H7 (cell line): Measurements from ENCODE around the gene IZUMO4. TPM values are rescaled to one million over a fixed set of nuclear protein-coding genes. Genes with fewer than 3 reads are reported as not detected.
A peak's percentile ranks its signal among the peaks of the same experiment; 100 is the strongest.
"Not testable (repeated sequence)": the region's sequence is repeated elsewhere in the genome, so short reads cannot be mapped to it uniquely, and the experiment has no call there.

ENCODE experiments used
- DNase-seq: peaks from one replicate; pipeline ENCODE4 v3.0.0; 2012
- H3K27me3 ChIP-seq: 2 replicates; pipeline ENCODE4 v1.6.0; 2011; ENCODE audit warnings: mild to moderate bottlenecking, low read length; ENCODE audit not compliant: control insufficient read depth, insufficient read depth
- H3K36me3 ChIP-seq: replicated peaks from 2 replicates; pipeline ENCODE4 v1.5.1; 2011; ENCODE audit warnings: low read length; ENCODE audit not compliant: control insufficient read depth, insufficient read depth
- H3K4me3 ChIP-seq: 2 replicates; pipeline ENCODE4 v1.5.1; 2011; ENCODE audit warnings: low read depth, mild to moderate bottlenecking, control low read depth, low read length, moderate library complexity; ENCODE audit not compliant: insufficient read depth
- total RNA-seq: library from RNA; depleted of rRNA; stranded (reverse); fragments of >200 nt; shearing (Covaris generic); gene quantifications from 2 replicates; pipeline ENCODE4 v1.2.3, GENCODE V29; 2014

IZUMO4 gene
- total RNA-seq, 1 experiment from 2014 or later, result 0.80 TPM

- H3K36me3 ChIP-seq, result peaks cover 63% of the 10 kb centered on the region
- H3K27me3 ChIP-seq, result no peaks in the 10 kb centered on the region
- DNase-seq, result no peak
- H3K4me3 ChIP-seq, result no peak overlapping the region
Observed at GRCh38 chr19:2117215-2117960, 20.7 kb downstream of the IZUMO4 start.

GRCh38 chr19:2118438-2118837 is 21.7 kb downstream of the IZUMO4 start:
- Histone ChIP-seq H3K27me3 (no peaks in the 10 kb centered on the region), H3K4me3 (no peak overlapping the region), H3K36me3 (peaks cover 66% of the 10 kb centered on the region)
- no peak for DNase-seq

GRCh38 chr19:2119921-2120785 is 23.4 kb downstream of the IZUMO4 start:
- no peak for DNase-seq
- no peaks in the 10 kb centered on the region for H3K27me3 ChIP-seq
- H3K36me3 ChIP-seq, result peaks cover 53% of the 10 kb centered on the region
- no peak overlapping the region for H3K4me3 ChIP-seq

- H3K27me3 ChIP-seq, result no peaks in the 10 kb centered on the region
- no peak for DNase-seq
- H3K36me3 ChIP-seq, result peaks cover 49% of the 10 kb centered on the region
- no peak overlapping the region for H3K4me3 ChIP-seq
Observed at GRCh38 chr19:2120821-2121220, 24.1 kb downstream of the IZUMO4 start.

- no peaks in the 10 kb centered on the region for H3K27me3 ChIP-seq
- no peak overlapping the region for H3K4me3 ChIP-seq
- H3K36me3 ChIP-seq, result peaks cover 48% of the 10 kb centered on the region
- DNase-seq, result no peak
Observed at GRCh38 chr19:2121416-2122051, 24.8 kb downstream of the IZUMO4 start.

- Histone ChIP-seq H3K36me3 (peaks cover 41% of the 10 kb centered on the region), H3K4me3 (no peak overlapping the region), H3K27me3 (no peaks in the 10 kb centered on the region)
- no peak for DNase-seq
Observed at GRCh38 chr19:2122251-2122650, 25.5 kb downstream of the IZUMO4 start.

GRCh38 chr19:2122982-2123381 is 26.3 kb downstream of the IZUMO4 start:
- H3K27me3 ChIP-seq, result no peaks in the 10 kb centered on the region
- H3K36me3 ChIP-seq, result peaks cover 37% of the 10 kb centered on the region
- no peak for DNase-seq
- H3K4me3 ChIP-seq, result no peak overlapping the region

- no peak overlapping the region for H3K4me3 ChIP-seq
- H3K27me3 ChIP-seq, result no peaks in the 10 kb centered on the region
- peak; percentile 93 for DNase-seq
- peaks cover 29% of the 10 kb centered on the region for H3K36me3 ChIP-seq
Observed at GRCh38 chr19:2123682-2124387, 27.1 kb downstream of the IZUMO4 start.

GRCh38 chr19:2126879-2127518 is 30.3 kb downstream of the IZUMO4 start:
- Histone ChIP-seq H3K27me3 (no peaks in the 10 kb centered on the region), H3K4me3 (no peak overlapping the region), H3K36me3 (peaks cover 27% of the 10 kb centered on the region)
- no peak for DNase-seq

- H3K27me3 ChIP-seq, result no peaks in the 10 kb centered on the region
- no peak overlapping the region for H3K4me3 ChIP-seq
- peaks cover 26% of the 10 kb centered on the region for H3K36me3 ChIP-seq
- no peak for DNase-seq
Observed at GRCh38 chr19:2127758-2128157, 31.0 kb downstream of the IZUMO4 start.

GRCh38 chr19:2128252-2128651 is 31.5 kb downstream of the IZUMO4 start:
- peaks cover 25% of the 10 kb centered on the region for H3K36me3 ChIP-seq
- not testable (repeated sequence) for DNase-seq

GRCh38 chr19:2129022-2129421 is 32.3 kb downstream of the IZUMO4 start:
- H3K27me3 ChIP-seq, result no peaks in the 10 kb centered on the region
- DNase-seq, result no peak
- H3K36me3 ChIP-seq, result peaks cover 23% of the 10 kb centered on the region
- no peak overlapping the region for H3K4me3 ChIP-seq

More at GRCh38 chr19:2128252-2128651, 31.5 kb downstream of the IZUMO4 start:
- H3K27me3 ChIP-seq, H3K4me3 ChIP-seq: not testable (repeated sequence)

- Histone ChIP-seq H3K4me3 (no peak overlapping the region), H3K36me3 (peaks cover 23% of the 10 kb centered on the region), H3K27me3 (no peaks in the 10 kb centered on the region)
- no peak for DNase-seq
Observed at GRCh38 chr19:2129486-2129885, 32.8 kb downstream of the IZUMO4 start.
